Stimulated activated memory B cell treated with anti-CD40 and anti-IgM and Interleukin-4, amounts not matched to agents 10 μg/mL and 1 μg/mL and 100 μg/mL, for 72 hours (primary cell): ENCODE results near the gene RPP40.
A peak's percentile ranks its signal among the peaks of the same experiment; 100 is the strongest.

Experiments used
- ATAC-seq: fragments of 150-1000 bp; cut with Tn5 transposase; 2 replicates; pipeline ENCODE4 v1.10.0; 2021
- H3K27ac Mint-ChIP-seq: one replicate; pipeline ENCODE4 v1.8.0; 2022; ENCODE audit warnings: mild to moderate bottlenecking, mixed read lengths
- H3K27me3 Mint-ChIP-seq: one replicate; pipeline ENCODE4 v1.8.0; 2022; ENCODE audit warnings: mixed read lengths
- H3K36me3 Mint-ChIP-seq: one replicate; pipeline ENCODE4 v1.8.0; 2022; ENCODE audit warnings: mixed read lengths
- H3K4me1 Mint-ChIP-seq: one replicate; pipeline ENCODE4 v1.8.0; 2022; ENCODE audit warnings: mixed read lengths
- H3K4me3 Mint-ChIP-seq: one replicate; pipeline ENCODE4 v1.8.0; 2022; ENCODE audit warnings: mild to moderate bottlenecking, moderate library complexity, mixed read lengths
- H3K9me3 Mint-ChIP-seq: one replicate; pipeline ENCODE4 v1.8.0; 2022; ENCODE audit warnings: mixed read lengths

The RPP40 gene

DNA sequence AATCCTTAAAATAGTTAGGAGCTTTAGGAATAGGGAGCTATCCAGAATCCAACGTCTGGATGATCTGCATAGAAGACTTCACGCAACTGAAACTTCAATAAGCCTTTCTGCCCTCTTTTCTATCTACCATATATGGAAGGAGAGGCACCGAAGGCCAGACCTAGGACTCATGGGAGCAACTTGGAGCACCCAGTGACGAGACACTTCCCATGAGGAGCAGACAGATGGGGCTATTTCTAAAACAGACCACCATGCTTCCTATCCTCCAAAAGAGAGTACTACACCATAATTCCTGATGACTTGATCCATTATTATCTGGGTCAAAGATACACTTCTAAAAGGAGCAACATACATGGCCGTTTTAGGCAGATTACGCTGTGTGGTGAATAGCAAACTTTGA is 6.0 kb downstream of the RPP40 start:
- Mint-ChIP-seq H3K9me3 (no peaks in the 10 kb centered on the region), H3K36me3 (peaks cover 66% of the 10 kb centered on the region), H3K4me3 (no peak overlapping the region), H3K27ac (no peak overlapping the region), H3K27me3 (no peaks in the 10 kb centered on the region), H3K4me1 (no peaks in the 10 kb centered on the region)
- ATAC-seq, result no peak

DNA sequence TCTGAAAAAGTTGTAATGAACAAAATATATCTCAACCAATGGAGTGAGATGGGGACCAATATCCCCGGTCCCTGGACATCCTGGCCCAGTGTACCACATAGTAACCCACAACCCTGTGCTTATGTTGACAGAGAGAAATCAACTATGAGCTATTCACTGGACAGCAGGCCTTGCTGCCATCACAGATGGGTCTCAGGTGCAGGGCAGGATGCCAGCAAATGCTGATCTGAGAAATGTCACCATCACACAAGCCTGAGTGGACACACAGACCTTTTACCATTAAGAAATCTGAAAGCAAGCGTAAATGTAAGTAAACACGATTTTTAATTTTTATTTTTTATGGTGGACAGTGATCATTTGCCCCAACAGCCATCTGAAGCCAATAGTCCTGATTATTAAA is 9.1 kb downstream of the RPP40 start:
- Mint-ChIP-seq H3K36me3 (peaks cover 85% of the 10 kb centered on the region), H3K27me3 (no peaks in the 10 kb centered on the region), H3K4me3 (no peak overlapping the region), H3K4me1 (no peaks in the 10 kb centered on the region), H3K9me3 (no peaks in the 10 kb centered on the region), H3K27ac (no peak overlapping the region)
- no peak for ATAC-seq

DNA sequence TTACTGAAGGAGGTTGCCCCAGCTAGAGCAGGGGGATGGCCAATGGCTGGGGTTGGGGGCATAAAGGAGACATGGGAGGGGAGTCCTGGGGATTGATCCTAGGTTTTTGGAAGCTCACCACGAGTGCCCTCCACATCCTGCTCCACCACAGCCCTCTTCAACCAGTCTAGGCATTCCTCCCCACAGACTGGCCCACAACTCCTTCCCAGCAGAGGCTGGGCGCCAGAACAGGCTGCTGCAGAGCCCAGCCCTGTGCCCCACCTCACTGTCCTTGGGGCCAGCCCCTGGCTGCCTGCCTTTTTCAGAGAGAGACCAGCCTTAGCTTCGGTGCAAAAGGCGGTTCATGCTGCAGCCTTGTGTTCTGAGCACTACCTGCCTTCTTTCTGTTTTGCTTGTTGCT is 16.4 kb downstream of the RPP40 start:
- Mint-ChIP-seq H3K4me1 (no peaks in the 10 kb centered on the region), H3K36me3 (peaks cover 33% of the 10 kb centered on the region), H3K27me3 (peaks cover 22% of the 10 kb centered on the region), H3K4me3 (no peak overlapping the region), H3K27ac (no peak overlapping the region), H3K9me3 (no peaks in the 10 kb centered on the region)
- no peak for ATAC-seq

DNA sequence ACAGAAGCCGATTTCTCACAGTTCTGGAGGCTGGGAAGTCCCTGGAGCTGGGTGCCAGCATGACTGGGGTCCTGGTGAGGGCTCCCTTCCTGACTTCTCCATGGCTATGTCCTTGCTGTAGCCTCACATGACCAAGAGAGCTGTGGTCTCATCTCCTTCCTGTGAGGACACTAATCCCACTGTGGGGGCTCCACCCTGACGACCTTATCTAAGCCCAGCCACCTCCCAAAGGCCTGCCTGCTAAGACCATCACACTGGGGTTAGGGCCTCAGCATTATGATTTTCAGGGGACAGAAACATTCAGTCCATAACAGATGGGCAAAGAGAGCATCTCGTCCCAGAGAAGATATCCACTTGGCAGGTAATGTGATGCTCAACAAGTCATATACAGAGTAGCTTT is 16.8 kb downstream of the RPP40 start:
- Mint-ChIP-seq H3K27me3 (peaks cover 22% of the 10 kb centered on the region), H3K27ac (no peak overlapping the region), H3K4me1 (no peaks in the 10 kb centered on the region), H3K9me3 (no peaks in the 10 kb centered on the region), H3K36me3 (peaks cover 29% of the 10 kb centered on the region), H3K4me3 (no peak overlapping the region)
- ATAC-seq, result no peak

GRCh38 chr6:4983322-4983721 is 20.5 kb downstream of the RPP40 start:
- ATAC-seq, result no peak
- Mint-ChIP-seq H3K4me1 (no peaks in the 10 kb centered on the region), H3K9me3 (peaks cover 5% of the 10 kb centered on the region), H3K27me3 (peaks cover 22% of the 10 kb centered on the region), H3K4me3 (no peak overlapping the region), H3K36me3 (peaks cover 11% of the 10 kb centered on the region), H3K27ac (no peak overlapping the region)

DNA sequence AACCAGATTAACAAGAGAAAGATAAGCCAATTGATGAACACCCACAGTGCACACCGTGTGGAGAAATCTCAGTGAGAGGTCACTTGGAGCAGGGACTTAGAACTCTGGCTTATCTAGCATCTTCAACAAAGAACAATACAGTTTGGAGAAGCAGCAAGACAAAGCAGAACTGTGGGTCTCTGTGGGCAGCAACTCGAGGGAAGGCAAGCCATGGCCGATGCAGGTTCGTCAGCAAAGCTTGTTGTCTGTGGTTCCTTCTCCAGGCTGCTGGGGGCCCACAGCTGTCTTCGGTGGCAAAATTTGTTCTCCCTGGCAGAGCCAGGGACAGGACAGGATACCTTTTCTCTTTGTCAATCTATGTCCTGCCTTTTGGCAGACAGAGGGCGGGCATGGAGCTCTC is 22.1 kb downstream of the RPP40 start:
- peaks cover 12% of the 10 kb centered on the region for H3K9me3 Mint-ChIP-seq
- H3K4me3 Mint-ChIP-seq, result no peak overlapping the region
- H3K27ac Mint-ChIP-seq, result no peak overlapping the region
- peaks cover 30% of the 10 kb centered on the region for H3K27me3 Mint-ChIP-seq
- H3K36me3 Mint-ChIP-seq, result peaks cover 15% of the 10 kb centered on the region
- no peak for ATAC-seq
- no peaks in the 10 kb centered on the region for H3K4me1 Mint-ChIP-seq

DNA sequence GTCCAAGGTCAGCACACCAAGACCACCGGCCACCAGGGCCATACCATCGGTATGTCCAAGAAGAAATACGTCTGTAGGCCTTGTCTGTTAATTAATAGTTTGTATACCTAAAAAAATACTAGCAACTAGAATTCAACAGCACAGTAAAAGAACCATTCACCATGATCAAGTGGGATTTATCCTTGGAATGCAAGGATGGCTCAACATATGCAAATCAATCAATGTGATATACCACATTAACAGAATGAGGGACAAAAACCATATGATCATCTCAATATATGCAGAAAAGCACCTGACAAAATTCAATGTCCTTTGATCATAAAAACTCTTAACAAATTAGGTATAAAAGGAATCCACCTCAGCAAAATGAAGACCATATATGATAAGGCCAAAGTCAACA is 24.4 kb downstream of the RPP40 start:
- no peak overlapping the region for H3K4me3 Mint-ChIP-seq
- H3K4me1 Mint-ChIP-seq, result no peaks in the 10 kb centered on the region
- no peak for ATAC-seq
- H3K27me3 Mint-ChIP-seq, result peaks cover 31% of the 10 kb centered on the region
- no peak overlapping the region for H3K27ac Mint-ChIP-seq
- peaks cover 16% of the 10 kb centered on the region for H3K9me3 Mint-ChIP-seq
- peaks cover 14% of the 10 kb centered on the region for H3K36me3 Mint-ChIP-seq

GRCh38 chr6:4977468-4977867 is 26.4 kb downstream of the RPP40 start:
- no peak overlapping the region for H3K4me3 Mint-ChIP-seq
- ATAC-seq, result no peak
- peaks cover 16% of the 10 kb centered on the region for H3K9me3 Mint-ChIP-seq
- no peaks in the 10 kb centered on the region for H3K4me1 Mint-ChIP-seq
- H3K27me3 Mint-ChIP-seq, result peaks cover 21% of the 10 kb centered on the region
- no peak overlapping the region for H3K27ac Mint-ChIP-seq
- peaks cover 14% of the 10 kb centered on the region for H3K36me3 Mint-ChIP-seq

DNA sequence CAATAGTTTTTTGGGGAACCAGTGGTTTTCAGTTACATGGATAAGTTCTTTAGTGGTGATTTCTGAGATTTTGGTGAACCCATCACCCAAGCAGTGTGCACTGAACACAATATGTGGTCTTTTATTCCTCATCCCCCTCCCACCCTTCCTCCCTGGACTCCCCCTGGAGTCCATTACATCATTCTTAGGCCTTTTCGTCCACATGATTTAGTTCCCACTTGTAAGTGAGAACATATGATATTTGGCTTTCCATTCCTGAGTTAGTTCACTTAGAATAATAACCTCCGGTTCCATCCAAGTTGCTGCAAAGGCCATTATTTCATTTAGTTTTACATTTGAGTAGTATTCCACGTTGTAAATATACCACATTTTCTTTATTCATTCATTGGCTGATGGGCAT is 28.3 kb downstream of the RPP40 start:
- Mint-ChIP-seq H3K36me3 (peaks cover 14% of the 10 kb centered on the region), H3K4me1 (no peaks in the 10 kb centered on the region), H3K27me3 (peaks cover 39% of the 10 kb centered on the region), H3K9me3 (peaks cover 16% of the 10 kb centered on the region), H3K4me3 (no peak overlapping the region), H3K27ac (no peak overlapping the region)
- no peak for ATAC-seq

DNA sequence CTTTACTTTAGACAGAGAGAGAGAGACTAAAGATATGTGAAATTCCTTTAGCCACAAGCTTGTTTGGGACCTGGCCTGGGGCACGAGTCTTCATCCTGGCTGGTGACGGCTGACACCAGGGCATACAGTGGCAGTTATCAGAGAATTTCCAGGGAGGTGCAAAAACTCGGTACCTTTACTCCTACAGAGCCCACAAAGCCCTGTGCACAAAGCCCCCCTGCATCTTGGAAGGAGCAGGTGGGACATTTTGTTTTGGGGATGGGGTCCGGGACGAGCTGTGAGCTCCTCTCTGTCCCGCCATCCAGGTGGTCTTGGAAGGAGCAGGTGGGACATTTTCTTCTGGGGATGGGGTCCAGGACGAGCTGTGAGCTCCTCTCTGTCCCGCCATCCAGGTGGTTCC is 28.9 kb downstream of the RPP40 start:
- Mint-ChIP-seq H3K27me3 (peaks cover 45% of the 10 kb centered on the region), H3K4me1 (no peaks in the 10 kb centered on the region), H3K9me3 (peaks cover 16% of the 10 kb centered on the region), H3K36me3 (peaks cover 14% of the 10 kb centered on the region), H3K27ac (no peak overlapping the region), H3K4me3 (no peak overlapping the region)
- ATAC-seq, result no peak

DNA sequence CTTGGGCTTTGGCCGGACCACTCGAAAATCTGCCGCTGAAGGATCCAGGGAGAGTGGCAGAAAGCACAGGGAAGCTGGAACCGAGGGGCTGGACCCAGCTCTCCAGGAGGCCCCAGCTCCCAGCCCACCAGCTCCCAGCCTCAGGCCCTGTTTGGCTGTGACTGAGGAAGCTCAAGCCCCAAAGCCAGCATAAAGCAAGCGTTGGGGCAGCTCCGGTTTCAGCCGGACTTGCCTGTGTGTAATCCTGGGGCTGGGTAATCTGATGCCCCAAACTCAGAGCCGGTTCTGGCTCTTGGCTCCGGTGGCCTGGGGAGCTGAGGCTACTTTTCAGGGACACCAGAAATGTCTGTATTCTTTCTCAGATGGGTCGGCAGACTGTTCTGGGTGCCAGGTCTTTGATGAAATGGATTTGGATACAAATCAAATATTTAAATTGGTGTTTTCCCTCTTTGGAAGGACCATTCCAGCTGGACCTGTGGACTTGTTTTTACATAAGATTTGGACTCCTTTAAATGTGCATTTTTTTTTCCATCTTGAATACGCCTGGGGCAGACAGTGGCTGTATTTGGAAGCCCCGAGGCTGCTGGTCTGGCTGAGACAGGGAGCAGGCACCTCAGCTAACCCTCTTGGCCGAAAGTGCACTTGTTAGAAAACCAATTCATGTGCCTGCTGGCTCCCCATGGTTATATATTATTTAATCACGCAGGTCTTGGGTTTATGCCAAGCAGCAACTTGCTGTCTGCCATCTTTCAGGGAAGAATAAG is 29.7 kb downstream of the RPP40 start:
- peaks cover 10% of the 10 kb centered on the region for H3K36me3 Mint-ChIP-seq
- H3K9me3 Mint-ChIP-seq, result peaks cover 11% of the 10 kb centered on the region
- H3K27ac Mint-ChIP-seq, result no peak overlapping the region
- no peak for ATAC-seq
- H3K4me1 Mint-ChIP-seq, result no peaks in the 10 kb centered on the region
- H3K27me3 Mint-ChIP-seq, result peaks cover 47% of the 10 kb centered on the region
- H3K4me3 Mint-ChIP-seq, result no peak overlapping the region

GRCh38 chr6:4973415-4973814 is 30.4 kb downstream of the RPP40 start:
- peaks cover 10% of the 10 kb centered on the region for H3K36me3 Mint-ChIP-seq
- peaks cover 11% of the 10 kb centered on the region for H3K9me3 Mint-ChIP-seq
- no peaks in the 10 kb centered on the region for H3K4me1 Mint-ChIP-seq
- peaks cover 47% of the 10 kb centered on the region for H3K27me3 Mint-ChIP-seq
- ATAC-seq, result no peak
- H3K27ac Mint-ChIP-seq, result no peak overlapping the region
- no peak overlapping the region for H3K4me3 Mint-ChIP-seq

GRCh38 chr6:4972438-4972837 is 31.4 kb downstream of the RPP40 start:
- no peak overlapping the region for H3K4me3 Mint-ChIP-seq
- H3K9me3 Mint-ChIP-seq, result peaks cover 11% of the 10 kb centered on the region
- peaks cover 10% of the 10 kb centered on the region for H3K36me3 Mint-ChIP-seq
- no peaks in the 10 kb centered on the region for H3K4me1 Mint-ChIP-seq
- H3K27ac Mint-ChIP-seq, result no peak overlapping the region
- no peak for ATAC-seq
- peaks cover 45% of the 10 kb centered on the region for H3K27me3 Mint-ChIP-seq

GRCh38 chr6:4971851-4972250 is 32.0 kb downstream of the RPP40 start:
- no peaks in the 10 kb centered on the region for H3K4me1 Mint-ChIP-seq
- no peak overlapping the region for H3K27ac Mint-ChIP-seq
- H3K9me3 Mint-ChIP-seq, result peaks cover 6% of the 10 kb centered on the region
- H3K27me3 Mint-ChIP-seq, result peaks cover 39% of the 10 kb centered on the region
- H3K36me3 Mint-ChIP-seq, result peaks cover 6% of the 10 kb centered on the region
- peak; percentile 22 for ATAC-seq
- H3K4me3 Mint-ChIP-seq, result no peak overlapping the region

DNA sequence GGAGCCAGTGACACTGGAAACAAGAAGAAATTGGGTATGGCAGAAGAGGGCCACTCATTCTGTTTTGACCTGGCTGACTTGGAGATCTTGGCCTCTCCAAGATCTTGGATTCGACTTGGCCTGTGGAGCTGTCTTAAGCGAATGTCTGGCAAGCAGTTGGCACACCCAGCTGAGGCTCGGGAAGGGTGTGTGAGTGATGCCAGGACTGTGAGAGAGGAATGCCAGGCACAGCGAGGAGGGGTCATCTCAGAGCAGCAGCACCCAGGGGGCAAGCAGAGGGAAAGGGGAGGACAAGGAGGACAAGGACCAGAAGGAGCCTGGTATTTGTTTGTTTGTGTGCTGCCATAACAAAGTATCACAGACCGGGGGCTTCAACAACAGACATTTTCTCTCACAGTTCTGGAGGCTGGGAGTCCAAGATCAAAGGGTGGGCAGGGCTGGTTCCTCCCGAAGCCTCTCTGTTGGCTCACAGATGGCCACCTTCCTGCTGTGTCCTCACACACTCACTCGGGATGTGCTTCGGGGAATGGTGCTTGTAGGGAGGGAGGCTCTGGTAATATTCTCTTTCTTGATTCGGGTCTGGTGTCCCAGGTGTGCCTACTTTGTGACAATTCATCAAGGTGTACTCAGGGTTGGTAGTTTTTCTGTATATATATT is 33.0 kb downstream of the RPP40 start:
- Mint-ChIP-seq H3K4me1 (no peaks in the 10 kb centered on the region), H3K27me3 (peaks cover 31% of the 10 kb centered on the region), H3K36me3 (no peaks in the 10 kb centered on the region), H3K4me3 (no peak overlapping the region), H3K9me3 (no peaks in the 10 kb centered on the region), H3K27ac (no peak overlapping the region)
- no peak for ATAC-seq

- no peak for ATAC-seq
- no peak overlapping the region for H3K4me3 Mint-ChIP-seq
- H3K36me3 Mint-ChIP-seq, result no peaks in the 10 kb centered on the region
- peaks cover 31% of the 10 kb centered on the region for H3K27me3 Mint-ChIP-seq
- no peak overlapping the region for H3K27ac Mint-ChIP-seq
- no peaks in the 10 kb centered on the region for H3K9me3 Mint-ChIP-seq
- H3K4me1 Mint-ChIP-seq, result no peaks in the 10 kb centered on the region
Measured at GRCh38 chr6:4969609-4970285, 34.1 kb downstream of the RPP40 start.
